PC-3 (cell line): ENCODE measurements around the gene PLXNA1. TPM values are rescaled to one million over a fixed set of nuclear protein-coding genes. Genes with fewer than 3 reads are reported as not detected.
A peak's percentile ranks its signal among the peaks of the same experiment; 100 is the strongest.

ENCODE experiments used
- ATAC-seq: fragments of 200-7000 bp; cut with Tn5 transposase; 2 replicates; pipeline ENCODE4 v1.9.1; 2020; ENCODE audit warnings: mild to moderate bottlenecking, moderate library complexity
- BruUV-seq: library from RNA; stranded (reverse); fragments of 400-500 nt; replicated peaks from 2 replicates; lab custom pipeline; 2021; lab: Mats Ljungman, UMichigan
- CTCF ChIA-PET: fragments of 300-600 bp; sonication (Branson Sonifier 250); formaldehyde crosslinking; loops from one replicate; lab custom pipeline; 2022; ENCODE audit warnings: antibody characterized with exemption; lab: Charles Lee
- POLR2A ChIA-PET: fragments of 300-600 bp; sonication (Branson Sonifier 250); formaldehyde crosslinking; loops from one replicate; lab custom pipeline; 2022; ENCODE audit warnings: antibody characterized with exemption; ENCODE audit not compliant: unreplicated experiment; lab: Charles Lee
- DNase-seq: peaks from one replicate; pipeline ENCODE4 v3.0.0-alpha.2; 2015
- H2AFZ ChIP-seq: fragments of 300-600 bp; sonication (generic); 2 replicates; pipeline ENCODE4 v1.6.0; 2016; ENCODE audit warnings: antibody characterized with exemption, low read length
- H3F3A ChIP-seq: fragments of 300-600 bp; sonication (generic); one replicate; pipeline ENCODE4 v1.6.0; 2017; ENCODE audit warnings: antibody characterized with exemption, low read length, control low read depth, mild to moderate bottlenecking; ENCODE audit not compliant: unreplicated experiment
- H3K27ac ChIP-seq: fragments of 300-600 bp; sonication (generic); 2 replicates; pipeline ENCODE4 v1.5.1; 2016; ENCODE audit warnings: mild to moderate bottlenecking, low read length
- H3K27me3 ChIP-seq: fragments of 300-600 bp; sonication (generic); 2 replicates; pipeline ENCODE4 v1.6.1; 2016; ENCODE audit warnings: low read length, mixed read lengths
- H3K36me3 ChIP-seq: fragments of 300-600 bp; sonication (generic); 2 replicates; pipeline ENCODE4 v1.6.1; 2016; ENCODE audit warnings: low read depth, mixed run types, low read length, mixed read lengths
- H3K4me1 ChIP-seq: fragments of 300-600 bp; sonication (generic); 2 replicates; pipeline ENCODE4 v1.5.1; 2016; ENCODE audit warnings: low read length; ENCODE audit not compliant: insufficient read depth
- H3K4me2 ChIP-seq: fragments of 300-600 bp; sonication (generic); 2 replicates; pipeline ENCODE4 v1.6.0; 2016; ENCODE audit warnings: low read length
- H3K4me3 ChIP-seq: fragments of 300-600 bp; sonication (generic); 2 replicates; pipeline ENCODE4 v1.5.1; 2016; ENCODE audit warnings: mild to moderate bottlenecking, low read length, mixed read lengths
- H3K79me2 ChIP-seq: fragments of 300-600 bp; sonication (generic); 2 replicates; pipeline ENCODE4 v1.6.1; 2017; ENCODE audit warnings: low read length, mixed read lengths
- H3K9ac ChIP-seq: fragments of 300-600 bp; sonication (generic); 2 replicates; pipeline ENCODE4 v1.6.0; 2016; ENCODE audit warnings: mild to moderate bottlenecking, low read length
- H3K9me2 ChIP-seq: fragments of 300-600 bp; sonication (generic); replicated peaks from 2 replicates; pipeline ENCODE4 v1.6.1; 2016; ENCODE audit warnings: mixed run types, low read length, mixed read lengths
- H3K9me3 ChIP-seq: fragments of 300-600 bp; sonication (generic); 2 replicates; pipeline ENCODE4 v1.6.1; 2016; ENCODE audit warnings: low read length, mixed read lengths
- H4K20me1 ChIP-seq: fragments of 300-600 bp; sonication (generic); 2 replicates; pipeline ENCODE4 v1.6.1; 2016; ENCODE audit warnings: low read length, mixed read lengths
- CTCF ChIP-seq: fragments of 300-600 bp; sonication (generic); conservative IDR thresholded peaks from 2 replicates; pipeline ENCODE4 v1.5.1; 2017; ENCODE audit warnings: antibody characterized with exemption, low read depth, mild to moderate bottlenecking, low read length
- EZH2 ChIP-seq: fragments of 300-600 bp; sonication (generic); IDR thresholded peaks from one replicate; pipeline ENCODE4 v1.6.1; 2017; ENCODE audit warnings: antibody characterized with exemption, mild to moderate bottlenecking, low read length; ENCODE audit not compliant: unreplicated experiment
- EZH2phosphoT487 ChIP-seq: fragments of 300-600 bp; sonication (generic); IDR thresholded peaks from 2 replicates; pipeline ENCODE4 v1.6.1; 2018; ENCODE audit warnings: mild to moderate bottlenecking, antibody characterized with exemption, low read length, borderline replicate concordance
- intact Hi-C: fragments of 100-400 bp; cut with micrococcal nuclease; formaldehyde crosslinking; loops from 2 replicates; pipeline ENCODE4 v1.9.0; 2023
- total RNA-seq: library from RNA; depleted of rRNA; stranded (reverse); fragments of >200 nt; gene quantifications from 2 replicates; pipeline ENCODE4 v1.2.3, GENCODE V29; 2014

The PLXNA1 gene
- total RNA-seq, 1 experiment from 2014 or later, result 30.0 TPM

- TF ChIP-seq EZH2phosphoT487, result no peak
- no peak for TF ChIP-seq EZH2
- TF ChIP-seq CTCF, result no peak
- Histone ChIP-seq H3K79me2 (no peaks in the 10 kb centered on the region), H3F3A (no peaks in the 10 kb centered on the region), H3K36me3 (no peaks in the 10 kb centered on the region; the same call in 1 of the 2 replicates), H4K20me1 (no peaks in the 10 kb centered on the region), H3K9ac (no peak overlapping the region), H3K4me3 (no peak overlapping the region), H2AFZ (no peak overlapping the region), H3K9me2 (no peaks in the 10 kb centered on the region), H3K9me3 (no peaks in the 10 kb centered on the region), H3K4me2 (no peak overlapping the region), H3K27ac (no peak overlapping the region), H3K4me1 (peaks cover 3% of the 10 kb centered on the region; the same call in 1 of the 2 replicates), H3K27me3 (no peaks in the 10 kb centered on the region)
- no TSS peak for BruUV-seq
- intact Hi-C loops, result no loop called here
- POLR2A ChIA-PET, result no interaction called here
- DNase-seq, result no peak
- ATAC-seq, result no peak
- CTCF ChIA-PET, result no interaction called here
Observed at GRCh38 chr3:127018306-127018828, 35.5 kb downstream of the PLXNA1 start.

GRCh38 chr3:127019449-127019848, 36.5 kb downstream of the PLXNA1 start:
- CTCF ChIA-PET, result no interaction called here

More at GRCh38 chr3:127019449-127019848, 36.5 kb downstream of the PLXNA1 start:
- Histone ChIP-seq H3K36me3 (no peaks in the 10 kb centered on the region; the same call in 1 of the 2 replicates), H3K9ac (no peak overlapping the region), H3K4me3 (no peak overlapping the region), H3K9me2 (no peaks in the 10 kb centered on the region), H3K79me2 (no peaks in the 10 kb centered on the region), H3K4me2 (no peak overlapping the region), H3K9me3 (no peaks in the 10 kb centered on the region), H2AFZ (no peak overlapping the region), H4K20me1 (no peaks in the 10 kb centered on the region), H3K27ac (no peak overlapping the region), H3F3A (no peaks in the 10 kb centered on the region), H3K4me1 (peaks cover 3% of the 10 kb centered on the region; the same call in 1 of the 2 replicates), H3K27me3 (no peaks in the 10 kb centered on the region)
- ATAC-seq (peak; percentile 71), DNase-seq (peak; percentile 25)
- POLR2A ChIA-PET, result no interaction called here
- intact Hi-C loops, result no loop called here
- TF ChIP-seq CTCF (no peak), EZH2phosphoT487 (no peak), EZH2 (no peak)
- BruUV-seq, result no TSS peak
